ENCODE results near the gene TTC22.

The TTC22 gene

GRCh38 chr1:54835970-54836369 is 34.8 kb upstream of the TTC22 start:
- ATAC-seq: no peak
- TF ChIP-seq GLIS3 (CRISPR knock-in tag; IDR thresholded peaks at IDR 0.05): no peak
- no peak for TF ChIP-seq ARNTL (CRISPR knock-in tag; IDR thresholded peaks at IDR 0.05; ENCODE audit: borderline replicate concordance, low read depth)
- TF ChIP-seq TSHZ2 (CRISPR knock-in tag; IDR thresholded peaks at IDR 0.05): no peak
- no peak for TF ChIP-seq CSRNP3 (CRISPR knock-in tag; IDR thresholded peaks at IDR 0.05)
- no peak for TF ChIP-seq PPARA (CRISPR knock-in tag; IDR thresholded peaks at IDR 0.05; ENCODE audit: borderline replicate concordance)
- no peak for TF ChIP-seq RARB (CRISPR knock-in tag; IDR thresholded peaks at IDR 0.05)
- no peak for TF ChIP-seq ZNF8 (CRISPR knock-in tag; IDR thresholded peaks at IDR 0.05)
- TF ChIP-seq BACH2 (CRISPR knock-in tag; IDR thresholded peaks at IDR 0.05; ENCODE audit: borderline replicate concordance): no peak
- no peak for TF ChIP-seq TOX (CRISPR knock-in tag; IDR thresholded peaks at IDR 0.05; ENCODE audit: borderline replicate concordance)
- no peak for TF ChIP-seq ZFP30 (CRISPR knock-in tag; IDR thresholded peaks at IDR 0.05)
- TF ChIP-seq ESRRG (CRISPR knock-in tag; IDR thresholded peaks at IDR 0.05): no peak
- TF ChIP-seq ZC3H10 (CRISPR knock-in tag; IDR thresholded peaks at IDR 0.05): no peak

- no peak for ATAC-seq
- no peak for TF ChIP-seq BACH2 (CRISPR knock-in tag; IDR thresholded peaks at IDR 0.05; ENCODE audit: borderline replicate concordance)
- TF ChIP-seq ZFP30 (CRISPR knock-in tag; IDR thresholded peaks at IDR 0.05): no peak
- TF ChIP-seq TSHZ2 (CRISPR knock-in tag; IDR thresholded peaks at IDR 0.05): no peak
- TF ChIP-seq ESRRG (CRISPR knock-in tag; IDR thresholded peaks at IDR 0.05): no peak
- no peak for TF ChIP-seq PATZ1 (CRISPR knock-in tag; IDR thresholded peaks at IDR 0.05; ENCODE audit: borderline replicate concordance)
- no peak for TF ChIP-seq CSDC2 (CRISPR knock-in tag; IDR thresholded peaks at IDR 0.05)
- TF ChIP-seq CSRNP3 (CRISPR knock-in tag; IDR thresholded peaks at IDR 0.05): no peak
- TF ChIP-seq GLIS3 (CRISPR knock-in tag; IDR thresholded peaks at IDR 0.05): no peak
- TF ChIP-seq OSR1 (CRISPR knock-in tag; IDR thresholded peaks at IDR 0.05): no peak
- TF ChIP-seq ARNTL (CRISPR knock-in tag; IDR thresholded peaks at IDR 0.05; ENCODE audit: borderline replicate concordance, low read depth): no peak
- no peak for TF ChIP-seq TOX (CRISPR knock-in tag; IDR thresholded peaks at IDR 0.05; ENCODE audit: borderline replicate concordance)
- TF ChIP-seq SNAI2 (CRISPR knock-in tag; IDR thresholded peaks at IDR 0.05): no peak
- no peak for TF ChIP-seq ZFP3 (CRISPR knock-in tag; IDR thresholded peaks at IDR 0.05)
- TF ChIP-seq ZC3H10 (CRISPR knock-in tag; IDR thresholded peaks at IDR 0.05): no peak
- TF ChIP-seq RARB (CRISPR knock-in tag; IDR thresholded peaks at IDR 0.05): no peak
Observed at GRCh38 chr1:54835131-54835898, 34.2 kb upstream of the TTC22 start.
